GM12892 (cell line): ENCODE data around the gene LRRC10B.

Experiments
- POLR2A ChIP-seq: IDR thresholded peaks from 2 replicates; pipeline ENCODE4 v1.6.1; 2011; ENCODE audit warnings: low read depth, low read length, control low read depth
- POLR2AphosphoS5 ChIP-seq: IDR thresholded peaks from 2 replicates; pipeline ENCODE4 v1.6.1; 2011; ENCODE audit warnings: low read depth, low read length, control low read depth
- TAF1 ChIP-seq: IDR thresholded peaks from 2 replicates; pipeline ENCODE4 v1.6.1; 2011; ENCODE audit warnings: low read depth, mild to moderate bottlenecking, control low read depth, low read length, borderline replicate concordance

DNA sequence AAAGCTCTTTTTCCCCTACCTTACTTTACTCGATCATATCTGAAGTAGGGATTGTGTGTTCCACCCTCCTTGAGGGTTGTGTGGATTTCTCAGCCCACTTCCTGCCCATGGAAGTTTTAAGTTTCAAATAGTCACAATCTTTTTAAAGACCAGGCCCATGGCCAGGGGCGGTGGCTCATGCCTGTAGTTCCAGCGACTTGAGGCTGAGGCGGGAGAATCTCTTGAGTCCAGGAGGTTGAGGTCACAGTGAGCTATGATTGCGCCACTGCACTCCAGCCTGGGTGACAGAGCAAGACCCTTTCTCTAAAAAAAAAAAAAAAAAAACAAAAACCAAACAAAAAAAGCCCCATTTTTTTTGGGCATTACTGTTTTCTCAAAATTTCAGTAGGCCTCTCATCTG, 36.3 kb upstream of the LRRC10B start:
- TF ChIP-seq POLR2A, result no peak
- TF ChIP-seq POLR2AphosphoS5, result no peak
- no peak for TF ChIP-seq TAF1
